GM18519 (cell line): ENCODE results near the gene MAP3K6.

Experiments
- ATAC-seq: cut with Tn5 transposase; IDR thresholded peaks from one replicate; pipeline ENCODE4 v1.9.1; 2021; ENCODE audit warnings: mild to moderate bottlenecking, moderate library complexity; ENCODE audit not compliant: unreplicated experiment, low FRiP score

The MAP3K6 gene

GRCh38 chr1:27377760-27378495 lies 11.2 kb upstream of the MAP3K6 start:
- ATAC-seq, result no peak

GRCh38 chr1:27374362-27375086 lies 7.8 kb upstream of the MAP3K6 start, which contains the start of gene FCN3:
Gene FCN3, minus strand, starts transcription at chr1:27374824. Its CDS starts 6 bp downstream, at chr1:27374818.
- ATAC-seq, result no peak

DNA sequence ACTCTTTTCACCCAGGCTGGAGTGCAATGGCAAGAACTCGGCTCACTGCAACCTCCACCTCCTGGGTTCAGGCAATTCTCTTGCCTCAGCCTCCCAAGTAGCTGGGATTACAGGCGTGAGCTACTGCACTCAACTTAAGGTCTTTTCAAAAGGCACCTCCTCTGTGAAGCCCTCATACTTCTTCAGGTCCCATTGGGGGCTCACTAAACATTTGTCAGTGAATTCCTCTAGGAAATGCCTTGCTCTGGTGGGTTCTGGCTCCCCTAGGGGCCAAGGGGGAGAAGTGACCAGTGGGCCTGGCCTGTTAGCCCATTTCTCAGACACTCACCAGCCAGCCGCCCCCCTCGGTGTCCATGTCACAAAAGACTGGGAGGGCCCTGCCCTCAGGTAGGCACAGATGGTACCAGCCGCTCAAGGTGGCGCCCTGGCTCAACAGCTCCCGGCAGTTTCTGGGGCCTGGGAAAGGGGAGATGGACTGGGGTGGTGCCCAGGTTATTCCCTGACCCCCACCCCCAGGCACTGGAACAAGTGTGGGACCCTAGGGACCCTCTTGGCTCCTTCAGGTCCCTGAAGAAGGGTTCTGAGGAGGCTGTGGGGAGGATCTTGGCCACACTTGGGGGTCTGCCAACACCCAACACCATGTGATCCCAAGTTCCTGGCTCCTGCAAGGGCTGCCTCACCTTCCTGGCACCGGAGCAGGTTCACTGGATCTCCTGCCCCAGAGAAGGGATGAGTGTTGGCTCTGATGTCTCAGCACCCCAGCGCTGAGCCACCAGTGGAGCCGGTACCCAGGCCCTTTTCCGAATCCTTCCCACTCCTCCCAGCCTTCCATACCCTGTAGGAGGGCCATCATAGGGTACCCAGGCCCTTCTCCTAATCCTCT lies 6.3 kb upstream of the MAP3K6 start:
- ATAC-seq, result no peak

- ATAC-seq, result no peak
These were observed 5.5 kb upstream of the MAP3K6 start for GRCh38 chr1:27372022-27372807.

DNA sequence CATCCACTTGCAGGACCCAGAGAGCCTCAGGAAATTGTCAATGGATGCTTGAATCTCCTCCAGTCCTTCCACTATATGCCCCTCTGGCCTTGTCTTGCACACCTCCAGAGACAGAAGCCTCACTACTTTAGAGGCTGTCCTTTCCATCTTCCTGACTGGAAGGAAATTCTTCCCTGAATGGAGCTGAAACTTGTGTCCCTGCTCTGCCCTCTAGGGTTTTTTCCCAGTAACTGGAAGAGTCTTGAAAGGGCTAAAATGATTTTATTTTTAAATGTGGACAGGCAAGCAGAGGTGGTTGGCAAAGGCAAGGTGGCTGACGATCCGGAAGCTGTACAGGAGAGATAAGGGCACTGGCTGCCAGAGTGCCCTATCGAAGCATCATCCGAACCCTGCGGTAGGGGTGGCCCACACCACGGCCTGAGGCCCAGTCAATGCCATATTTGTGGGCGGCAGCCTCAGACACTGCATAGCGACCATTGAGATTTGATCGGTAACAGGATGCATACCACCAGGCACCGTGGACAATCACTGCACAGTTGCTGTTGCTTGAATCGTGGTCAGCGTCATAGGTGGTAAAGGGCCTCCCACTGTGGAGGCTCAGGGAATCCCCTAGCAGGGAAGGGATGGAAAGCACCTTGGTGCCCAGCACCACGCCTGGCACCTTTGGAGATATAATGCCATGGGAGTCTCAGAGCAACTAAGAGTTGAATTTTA lies 2.3 kb upstream of the MAP3K6 start:
- no peak for ATAC-seq

- no peak for ATAC-seq
These were observed 444 bp upstream of the MAP3K6 start for GRCh38 chr1:27367160-27367650.

- no peak for ATAC-seq
These were observed 699 bp downstream of the MAP3K6 start for GRCh38 chr1:27366113-27366410.

- ATAC-seq, result no peak
These were observed 1.2 kb downstream of the MAP3K6 start for GRCh38 chr1:27365372-27366112.

- no peak for ATAC-seq
These were observed 1.9 kb downstream of the MAP3K6 start for GRCh38 chr1:27364696-27365371.

DNA sequence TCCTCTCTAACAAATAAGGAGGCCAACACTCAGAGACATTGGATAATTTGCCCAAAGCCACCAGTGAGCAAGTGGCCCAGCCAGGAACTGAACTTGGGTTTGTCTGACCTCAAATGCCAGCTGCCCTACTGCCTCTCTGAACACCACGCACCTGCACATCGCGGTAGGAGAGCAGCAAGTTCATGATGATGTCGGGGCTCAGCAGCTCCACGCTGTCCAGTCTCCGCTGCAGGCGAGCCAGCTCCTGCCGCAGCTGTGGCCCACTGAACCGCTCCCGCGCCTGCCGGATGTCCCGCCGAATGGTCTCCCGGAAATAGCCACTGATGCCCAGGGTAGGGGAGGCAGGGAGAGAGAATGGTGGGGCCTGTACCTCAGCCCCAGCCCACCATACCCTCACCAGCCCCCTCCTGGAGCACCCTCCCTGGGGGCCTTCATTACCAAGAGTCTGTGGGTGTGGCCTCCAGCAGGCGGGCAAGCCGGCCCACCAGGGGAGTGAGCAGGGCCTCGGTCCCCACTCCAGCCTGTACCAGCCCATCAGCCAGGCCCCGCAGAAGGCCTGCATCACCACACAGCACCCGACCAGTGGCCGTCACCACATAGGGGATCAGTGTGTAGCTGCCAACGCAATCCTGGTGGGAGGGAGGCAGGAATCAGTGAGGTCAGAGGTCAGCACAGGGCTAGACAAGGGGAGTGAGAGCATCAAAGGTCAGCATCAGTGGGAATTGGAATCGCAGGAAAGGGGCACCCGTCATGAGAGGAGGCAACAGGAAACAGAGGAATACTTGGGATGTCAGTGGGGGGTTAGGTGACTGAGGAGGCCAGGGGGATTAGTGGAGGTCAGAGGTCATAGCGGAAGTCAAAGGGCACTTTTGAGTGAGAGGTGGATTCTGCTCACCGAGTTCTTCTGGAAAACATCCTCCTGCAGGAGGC lies 2.7 kb downstream of the MAP3K6 start:
- no peak for ATAC-seq

- ATAC-seq, result no peak
These were observed 5.2 kb downstream of the MAP3K6 start for GRCh38 chr1:27361553-27361952.

DNA sequence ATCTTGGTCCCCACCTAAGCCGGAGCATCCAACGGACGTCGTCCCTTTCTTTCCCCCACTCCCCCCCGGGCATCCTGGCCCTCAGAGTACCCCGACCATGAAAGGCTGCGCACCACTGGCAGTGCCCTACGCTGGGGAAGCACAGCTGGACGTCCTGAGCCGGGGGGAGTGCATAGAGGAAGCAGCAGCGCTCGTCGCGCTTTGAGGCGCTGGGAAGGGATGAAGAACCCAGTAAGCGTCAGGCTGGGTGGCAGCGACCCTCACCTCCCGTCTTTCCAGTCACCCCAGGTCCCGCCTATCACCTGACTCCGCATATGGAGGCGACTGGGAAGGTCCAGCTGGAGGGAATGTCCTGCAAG lies 5.7 kb downstream of the MAP3K6 start:
- ATAC-seq, result no peak

DNA sequence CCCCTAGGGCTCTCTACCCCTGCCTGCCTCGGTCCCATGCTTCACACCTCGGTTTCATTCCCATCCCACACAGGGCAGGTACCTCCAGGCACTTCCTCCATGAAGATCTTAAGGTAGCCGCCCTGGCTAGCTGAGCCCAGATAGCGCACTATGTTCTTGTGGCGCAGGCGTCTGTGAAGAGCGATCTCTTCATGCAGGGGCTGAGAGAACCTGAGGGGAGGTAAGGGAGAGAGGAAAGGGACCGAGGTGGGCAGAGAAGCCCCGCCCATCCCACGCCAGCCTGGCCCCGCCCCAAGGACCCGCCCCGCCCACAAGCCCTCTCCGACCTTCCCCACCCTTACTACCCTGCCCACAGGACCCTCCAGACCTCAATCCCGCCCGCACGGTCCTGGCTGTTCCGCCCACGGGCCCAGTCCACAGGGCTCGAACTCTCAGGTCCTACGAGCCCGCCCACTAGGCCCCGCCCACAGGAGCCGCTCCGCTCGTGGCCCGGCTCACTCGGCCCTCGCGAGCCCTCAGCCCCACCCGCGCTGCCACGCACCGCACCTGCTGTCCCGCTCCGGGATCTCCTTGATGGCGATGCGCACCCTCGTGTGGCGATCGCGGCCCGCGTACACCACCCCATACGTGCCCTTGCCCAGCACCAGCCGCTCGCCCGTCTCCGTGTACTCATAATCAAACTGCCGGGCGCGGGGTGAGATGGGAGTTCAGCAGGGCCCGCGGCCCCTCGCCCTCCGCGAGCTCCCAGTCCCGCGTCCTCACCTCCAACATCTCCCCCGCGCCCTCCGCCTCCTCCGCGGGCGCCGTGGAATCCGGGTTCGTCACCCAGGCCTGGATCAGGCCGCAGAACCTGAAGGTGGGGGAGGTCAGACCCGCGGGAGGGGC lies 6.4 kb downstream of the MAP3K6 start:
- no peak for ATAC-seq

- ATAC-seq, result no peak
These were observed 7.0 kb downstream of the MAP3K6 start for GRCh38 chr1:27359822-27360158.

GRCh38 chr1:27358928-27359313 lies 7.8 kb downstream of the MAP3K6 start:
- no peak for ATAC-seq

DNA sequence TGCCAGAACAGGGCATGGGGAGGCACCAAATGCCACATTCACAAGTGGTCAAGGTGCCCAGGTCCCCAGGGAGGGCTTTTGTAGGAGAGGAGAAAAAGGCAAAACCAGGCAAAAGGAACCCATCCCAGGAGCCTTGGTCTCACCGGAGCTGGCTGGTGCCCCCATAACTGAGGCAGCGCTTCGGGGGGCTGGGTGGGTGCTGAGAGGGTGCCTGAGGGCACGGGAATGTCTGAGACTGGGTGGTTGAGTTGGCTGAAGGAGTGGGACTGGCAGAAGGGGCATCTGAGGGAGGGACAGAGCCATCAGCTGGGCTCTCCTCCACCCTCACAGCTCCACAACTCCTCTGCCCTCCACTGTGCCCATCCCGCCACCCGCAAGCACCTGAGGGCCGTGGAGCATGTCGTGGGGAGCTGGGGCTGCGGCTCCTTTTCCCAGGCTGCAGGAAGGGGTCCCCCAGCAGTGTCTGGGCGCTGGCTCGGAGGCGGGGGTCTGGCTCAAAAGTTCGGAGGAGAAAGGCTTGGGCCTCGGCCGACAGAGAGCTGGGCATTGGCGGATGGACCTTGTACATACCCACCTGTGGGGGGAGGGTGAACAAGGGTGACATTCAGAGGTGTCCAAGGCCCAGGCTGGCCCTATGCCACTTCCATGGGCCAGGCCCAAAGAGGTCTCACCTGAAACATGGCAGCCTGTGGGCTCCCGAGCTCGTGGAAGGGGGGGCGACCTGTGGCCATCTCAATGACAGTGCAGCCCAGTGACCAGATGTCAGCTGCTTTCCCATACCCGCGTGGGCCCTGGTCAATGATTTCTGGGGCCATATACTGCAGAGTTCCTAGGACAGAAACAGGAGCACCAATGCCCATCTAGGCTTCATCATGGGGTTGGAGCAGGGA lies 8.5 kb downstream of the MAP3K6 start:
- no peak for ATAC-seq
